Ovary (tissue), 3 donors: Measurements from ENCODE around the gene KMT2A.
"Not testable (repeated sequence)": the region's sequence is repeated elsewhere in the genome, so short reads cannot be mapped to it uniquely, and the experiment has no call there.

Experiments used
- CTCF ChIP-seq, 3 donors: fragments of 450-650 bp in 2 of 3; fragments of 200-600 bp in 1 of 3; IDR thresholded peaks; one replicate each; pipeline versions ENCODE4 v1.5.1 to v1.8.0; 2016 to 2022; ENCODE audit warnings: antibody characterized with exemption in 3 of 3, mild to moderate bottlenecking in 1 of 3
- EP300 ChIP-seq: sonication (generic); formaldehyde crosslinking; IDR thresholded peaks from one replicate; pipeline ENCODE4 v1.6.1; 2017; ENCODE audit warnings: antibody characterized with exemption
- POLR2A ChIP-seq: fragments of 450-650 bp; IDR thresholded peaks from one replicate; pipeline ENCODE4 v1.6.1; 2017; ENCODE audit warnings: antibody characterized with exemption, mild to moderate bottlenecking, moderate library complexity
- donor health status: DM: no; HTN: no; CAD: no.

DNA sequence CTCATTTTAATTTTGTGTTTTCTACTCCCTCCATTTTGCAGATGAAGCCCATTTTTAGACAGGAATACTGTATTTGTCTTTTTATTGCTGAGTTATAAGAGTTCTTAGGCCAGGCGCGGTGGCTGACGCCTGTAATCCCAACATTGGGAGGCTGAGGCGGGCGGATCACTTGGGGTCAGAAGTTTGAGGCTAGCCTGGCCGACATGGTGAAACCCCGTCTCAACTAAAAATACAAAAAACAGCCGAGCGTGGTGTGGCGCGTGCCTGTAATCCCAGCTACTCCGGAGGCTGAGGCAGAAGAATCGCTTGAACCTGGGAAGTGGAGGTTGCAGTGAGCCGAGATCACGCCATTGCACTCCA, 135.4 kb downstream of the KMT2A start:
- not testable (repeated sequence) for TF ChIP-seq CTCF (IDR thresholded peaks at IDR 0.05); POLR2A; EP300
